Inflammatory macrophage treated with lipopolysaccharide for 4 hours (primary cell): Measurements from ENCODE around the gene RALGAPA2.

Source experiments
- DNase-seq: peaks from one replicate; pipeline ENCODE4 v3.0.0-alpha.2; 2020

Gene RALGAPA2

DNA sequence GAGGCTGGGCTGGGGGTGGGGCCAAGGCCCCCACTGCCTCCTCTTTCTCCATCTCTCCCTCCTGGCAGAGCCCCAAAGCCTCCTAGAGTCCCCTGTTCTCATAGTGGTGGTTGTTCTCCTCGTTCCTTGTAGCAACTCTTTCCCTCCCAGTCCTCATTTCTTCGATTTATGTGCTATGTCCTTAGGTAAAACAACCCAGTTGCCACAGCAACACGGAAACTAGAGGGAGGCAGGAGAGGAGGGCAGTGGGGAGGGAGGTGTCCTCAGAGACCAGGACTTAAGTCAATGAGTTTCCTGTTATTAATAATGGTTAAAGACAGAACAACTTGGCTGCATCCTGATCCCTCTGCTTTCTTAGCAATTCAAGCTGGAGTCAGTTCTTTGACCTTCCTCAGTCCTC, 183.6 kb downstream of the RALGAPA2 start:
- DNase-seq, result no peak

DNA sequence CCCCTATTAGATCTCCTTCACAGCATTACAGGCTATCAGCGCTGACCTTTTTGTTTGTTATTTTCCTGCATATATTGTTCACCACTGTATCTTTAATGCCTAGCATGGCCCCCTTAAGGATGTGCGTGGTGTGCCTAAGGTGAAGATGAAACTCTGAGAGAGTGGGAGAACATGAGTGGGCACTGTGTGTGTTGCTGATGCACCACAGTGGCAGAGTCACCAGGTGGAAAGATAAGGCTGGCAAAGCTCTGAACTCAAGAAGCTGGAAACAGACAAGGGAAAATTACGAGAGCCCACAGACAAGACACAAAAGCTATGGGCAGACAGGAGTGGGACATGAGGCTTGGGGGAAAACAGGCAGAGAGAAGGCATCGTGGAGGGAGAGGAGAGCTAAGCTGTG, 184.8 kb downstream of the RALGAPA2 start:
- no peak for DNase-seq

DNA sequence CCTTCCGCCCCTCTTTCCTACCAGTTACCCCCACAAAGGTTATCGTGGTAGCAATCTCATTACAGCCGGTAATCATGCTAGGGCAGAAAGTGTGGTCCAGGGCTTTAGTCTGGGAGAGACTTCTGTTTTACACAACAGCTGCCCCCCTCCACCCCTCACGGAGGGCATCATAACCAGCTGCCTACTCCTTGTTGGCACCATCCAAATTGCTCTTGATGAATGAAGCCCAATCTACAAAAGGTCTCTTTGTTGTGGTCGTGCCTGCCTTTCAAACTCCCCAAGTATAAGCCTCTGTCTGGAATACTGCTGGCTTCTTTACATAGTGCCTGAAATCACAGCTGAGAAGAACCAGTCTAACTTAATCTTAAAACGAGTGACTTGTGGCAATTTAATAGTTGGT, 186.7 kb downstream of the RALGAPA2 start:
- no peak for DNase-seq

DNA sequence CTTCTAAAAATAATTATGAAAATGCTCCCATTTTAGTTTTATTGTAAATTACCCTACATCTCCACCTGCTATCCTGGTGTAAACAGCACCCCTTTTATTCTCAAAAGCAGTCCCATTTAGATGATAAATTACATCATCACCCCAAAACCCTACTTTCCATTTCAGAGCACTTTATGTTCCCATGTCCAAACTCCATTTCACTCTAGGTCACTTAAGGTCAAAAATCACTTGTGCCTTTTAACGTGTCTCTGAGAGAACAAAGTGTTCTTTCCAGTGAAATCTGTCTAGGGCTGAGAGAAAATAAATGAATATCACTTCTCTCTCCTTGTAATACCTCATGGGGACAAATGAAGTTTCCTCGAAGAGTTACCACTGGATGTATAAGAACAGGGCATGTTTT, 187.2 kb downstream of the RALGAPA2 start:
- DNase-seq, result no peak

DNA sequence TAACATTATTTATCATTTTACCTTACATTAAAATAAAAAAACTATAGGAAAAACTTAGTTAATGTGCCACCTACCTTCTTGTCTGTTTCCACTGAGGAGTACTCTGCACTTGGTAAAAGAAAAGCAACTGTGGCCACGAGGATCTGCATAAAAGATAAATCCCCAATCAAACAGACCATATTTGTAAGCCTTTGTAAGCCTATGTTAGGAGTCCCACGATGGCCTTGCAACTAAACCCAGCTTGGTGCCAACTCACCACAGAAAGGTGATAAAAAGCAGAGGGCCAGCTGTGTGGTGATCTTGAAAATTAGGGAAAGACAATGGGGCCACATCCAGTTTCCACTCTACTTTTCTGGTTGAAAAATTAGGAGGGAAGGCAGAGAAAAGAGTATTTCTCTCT, 187.7 kb downstream of the RALGAPA2 start:
- no peak for DNase-seq

DNA sequence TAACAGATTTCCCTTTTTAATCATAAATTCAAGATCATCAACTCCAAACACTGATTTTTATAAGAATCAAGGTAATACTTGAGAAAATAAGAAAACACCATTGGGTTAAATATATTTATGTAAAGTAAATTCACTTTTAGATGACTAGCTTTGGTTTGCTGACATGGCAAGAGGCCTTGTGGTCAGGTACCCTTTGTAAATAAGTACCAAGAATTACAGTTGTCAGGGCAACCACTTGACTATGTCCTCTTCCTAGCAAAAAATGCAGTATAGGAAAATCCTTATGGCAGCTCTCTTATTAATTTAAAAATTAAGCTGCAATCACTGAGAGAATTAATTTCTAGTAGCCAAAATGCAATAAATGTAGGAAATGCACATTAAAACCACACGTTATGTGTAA, 190.7 kb downstream of the RALGAPA2 start:
- DNase-seq, result no peak

DNA sequence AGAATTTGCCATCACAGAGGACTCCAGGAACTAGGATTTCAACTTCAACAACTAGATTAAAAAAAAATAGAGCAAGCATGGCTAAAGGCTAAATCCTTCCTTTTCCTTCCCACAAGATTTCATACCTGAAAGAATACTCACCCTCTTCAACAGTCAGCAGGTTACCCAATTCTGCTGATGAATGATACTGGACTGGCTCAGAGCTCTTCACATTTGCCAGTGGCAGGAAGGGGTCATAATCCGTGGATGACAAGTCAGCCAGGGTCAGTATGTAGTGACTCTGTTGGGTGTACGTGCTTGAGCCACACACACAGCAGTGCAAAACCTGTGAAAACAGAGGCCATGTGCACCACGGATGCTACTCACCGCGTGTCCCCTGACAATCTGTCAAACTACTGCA, 191.7 kb downstream of the RALGAPA2 start:
- DNase-seq, result no peak

DNA sequence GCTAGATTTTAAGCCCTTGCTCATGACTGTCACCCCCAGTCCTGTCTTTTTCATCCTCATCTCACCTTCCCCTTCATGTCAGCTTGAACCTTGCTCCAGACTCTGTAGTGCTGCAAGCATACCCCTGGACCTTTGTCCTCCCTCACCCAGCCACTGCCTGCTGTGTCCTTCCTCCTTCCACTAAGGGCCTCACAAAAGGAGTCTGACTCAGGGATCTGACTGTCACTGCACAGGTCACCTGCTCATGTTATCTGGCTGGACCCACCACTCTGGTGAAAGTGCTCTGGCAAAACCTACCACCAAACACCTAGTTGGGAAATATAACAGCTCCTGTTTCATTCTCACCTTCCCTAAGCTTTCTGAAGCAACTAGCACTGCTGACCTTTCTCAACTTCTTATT, 193.2 kb downstream of the RALGAPA2 start:
- no peak for DNase-seq

DNA sequence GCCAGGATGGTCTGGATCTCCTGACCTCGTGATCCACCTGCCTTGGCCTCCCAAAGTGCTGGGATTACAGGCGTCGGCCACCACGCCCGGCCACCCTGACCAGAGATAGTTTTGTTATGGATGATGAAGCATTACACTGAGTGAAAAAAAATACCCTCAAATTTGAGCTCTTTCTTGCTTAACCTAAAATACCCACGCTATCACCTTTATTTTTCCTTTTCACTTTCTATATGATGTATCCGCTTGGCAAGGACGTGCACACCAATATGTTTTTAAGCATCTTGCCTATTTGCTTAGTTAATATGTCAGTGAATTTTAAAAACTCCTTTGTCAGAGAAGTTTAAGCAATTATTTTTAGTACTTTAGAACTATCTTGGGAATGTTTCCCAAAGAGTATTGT, 194.2 kb downstream of the RALGAPA2 start:
- no peak for DNase-seq

DNA sequence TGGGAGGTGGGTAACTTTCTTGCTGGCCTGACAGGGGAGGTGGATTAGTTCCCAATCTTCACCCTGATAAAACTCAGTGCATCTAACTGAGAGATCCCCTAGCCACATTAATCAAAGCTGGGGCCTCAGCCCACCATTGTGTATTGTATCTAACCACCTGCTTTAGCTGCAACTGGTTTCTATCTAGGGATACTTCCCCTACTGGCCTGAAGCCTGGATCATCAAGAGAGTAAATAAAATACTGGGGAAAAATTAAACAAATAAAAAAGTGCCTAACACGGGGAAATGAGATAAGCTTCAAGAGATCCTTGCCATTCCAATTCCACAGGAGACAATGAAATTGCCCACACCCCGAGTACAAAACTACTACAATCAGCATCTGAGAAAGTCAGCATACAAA, 195.1 kb downstream of the RALGAPA2 start:
- DNase-seq, result no peak

DNA sequence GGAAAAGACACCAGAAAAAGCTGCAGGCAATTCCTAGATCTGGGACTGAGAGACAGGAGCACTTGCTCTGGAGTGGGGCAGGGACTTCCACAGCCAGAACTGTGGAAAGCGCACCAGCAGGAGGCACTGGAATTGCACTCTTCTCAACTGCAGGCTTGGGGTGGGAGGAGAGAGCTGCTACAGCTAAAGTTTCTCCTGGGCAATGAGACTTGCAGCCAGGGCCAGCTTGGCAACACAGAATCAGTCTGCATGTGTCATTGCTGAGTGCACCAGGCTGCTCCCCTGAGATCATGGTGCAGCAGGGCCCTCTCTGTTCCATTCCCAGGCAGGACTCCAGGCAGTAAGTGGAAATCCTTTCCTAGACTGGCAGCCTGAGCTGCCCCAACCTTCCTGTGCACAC, 198.7 kb downstream of the RALGAPA2 start:
- no peak for DNase-seq

DNA sequence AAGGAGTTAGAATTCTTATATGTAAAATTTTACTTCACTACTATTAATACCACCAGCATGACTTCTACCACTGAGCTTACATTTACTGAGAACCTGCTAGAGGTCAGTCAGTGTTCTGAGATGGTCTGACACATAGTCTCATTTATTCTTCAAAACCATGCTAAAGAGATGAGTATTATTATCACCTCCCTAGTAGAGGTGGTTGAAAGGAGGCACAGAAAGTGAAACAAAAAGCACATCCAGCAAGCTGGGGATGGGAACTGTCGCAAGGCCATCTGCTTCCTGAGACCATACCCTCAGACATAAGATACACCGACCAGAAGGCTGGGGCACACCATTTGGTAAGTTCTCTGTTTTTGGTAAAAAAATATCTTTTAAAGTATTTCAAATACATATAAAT, 206.9 kb downstream of the RALGAPA2 start:
- DNase-seq, result peak; percentile 13

DNA sequence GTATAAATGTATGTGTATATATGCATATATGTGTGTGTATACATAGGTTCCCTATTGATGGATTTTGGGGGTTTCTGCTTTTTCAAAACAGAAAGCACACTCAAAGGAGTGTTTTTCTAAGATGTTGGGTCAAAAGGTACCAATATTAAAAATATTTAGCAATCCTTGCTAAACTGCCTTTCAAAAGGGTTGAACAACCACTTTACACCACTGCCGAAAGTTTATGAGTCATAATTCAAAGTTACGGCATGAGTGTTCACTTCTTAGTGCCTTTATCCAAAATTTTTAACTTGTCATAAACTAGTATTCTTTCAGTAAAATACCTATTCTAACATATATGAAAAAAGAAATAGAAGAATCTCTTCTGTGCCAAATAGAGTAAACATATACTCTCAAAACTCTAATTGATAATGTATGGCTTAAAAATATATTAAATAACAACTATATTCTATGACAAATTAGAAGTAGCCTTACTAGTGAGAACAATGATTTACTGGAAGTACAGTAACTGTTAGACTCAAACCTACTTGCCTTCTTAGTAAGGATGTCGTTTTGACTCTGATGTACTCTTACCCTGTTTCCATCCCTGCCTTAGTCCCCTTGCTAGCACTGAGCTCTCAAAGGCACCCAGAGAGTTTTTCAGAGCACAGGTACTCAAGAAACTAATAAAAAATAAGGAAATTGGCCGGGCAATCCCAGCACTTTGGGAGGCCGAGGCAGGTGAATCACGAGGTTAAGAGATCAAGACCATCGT, 208.5 kb downstream of the RALGAPA2 start:
- no peak for DNase-seq

DNA sequence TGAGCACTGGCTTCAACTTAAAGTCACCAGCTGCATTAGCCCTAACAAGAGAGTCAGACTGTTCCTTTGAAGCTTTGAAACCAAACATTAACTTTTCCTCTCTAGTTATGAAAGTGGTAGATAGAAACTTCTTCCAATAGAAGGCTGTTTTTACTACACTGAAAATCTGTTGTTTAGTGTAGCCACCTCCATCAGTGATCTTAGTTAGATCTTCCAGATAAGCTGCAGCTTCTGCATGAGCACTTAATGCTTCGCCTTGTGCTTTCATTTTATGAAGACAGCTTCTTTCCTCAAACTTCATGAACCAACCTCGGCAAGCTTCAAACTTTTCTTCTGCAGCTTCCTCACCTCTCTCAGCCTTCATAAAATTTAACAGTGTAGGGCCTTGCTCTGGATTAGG, 211.3 kb downstream of the RALGAPA2 start:
- DNase-seq, result no peak

DNA sequence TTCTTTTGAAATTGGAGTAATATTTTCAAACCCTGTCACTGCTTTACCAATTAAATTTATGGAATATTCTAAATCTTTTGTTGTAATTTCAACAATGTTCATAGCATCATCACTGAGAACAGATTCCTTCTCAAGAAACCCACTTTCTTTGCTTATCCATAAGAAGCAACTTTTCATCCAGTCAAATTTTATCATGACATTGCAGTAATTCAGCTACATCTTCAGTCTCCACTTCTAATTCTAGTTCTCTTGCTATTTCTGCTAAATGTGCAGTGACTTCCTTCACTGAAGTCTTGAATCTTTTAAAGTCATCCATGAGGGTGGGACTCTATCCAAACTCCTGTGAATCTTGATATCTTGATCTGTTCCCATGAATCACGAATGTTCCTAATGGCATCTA, 212.1 kb downstream of the RALGAPA2 start:
- DNase-seq, result no peak

DNA sequence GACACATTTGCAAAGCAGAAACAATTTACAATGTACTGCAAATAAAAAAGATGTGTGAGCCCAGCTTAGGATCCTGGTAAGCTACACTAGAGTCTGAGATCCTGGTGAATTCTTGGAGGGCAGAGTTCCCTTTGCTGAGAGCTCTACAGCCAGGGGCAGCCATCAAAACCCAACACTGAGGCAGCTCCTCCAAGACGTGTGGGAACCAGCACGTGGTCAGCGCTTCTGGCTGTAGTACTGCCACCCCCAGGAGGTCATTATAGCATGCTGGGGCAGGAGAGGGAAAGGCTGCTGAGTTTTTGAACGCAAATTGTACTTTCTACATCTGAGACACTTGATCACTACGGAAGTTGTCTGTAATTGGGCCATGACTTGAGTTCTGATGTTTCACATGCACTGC, 213.0 kb downstream of the RALGAPA2 start:
- no peak for DNase-seq

DNA sequence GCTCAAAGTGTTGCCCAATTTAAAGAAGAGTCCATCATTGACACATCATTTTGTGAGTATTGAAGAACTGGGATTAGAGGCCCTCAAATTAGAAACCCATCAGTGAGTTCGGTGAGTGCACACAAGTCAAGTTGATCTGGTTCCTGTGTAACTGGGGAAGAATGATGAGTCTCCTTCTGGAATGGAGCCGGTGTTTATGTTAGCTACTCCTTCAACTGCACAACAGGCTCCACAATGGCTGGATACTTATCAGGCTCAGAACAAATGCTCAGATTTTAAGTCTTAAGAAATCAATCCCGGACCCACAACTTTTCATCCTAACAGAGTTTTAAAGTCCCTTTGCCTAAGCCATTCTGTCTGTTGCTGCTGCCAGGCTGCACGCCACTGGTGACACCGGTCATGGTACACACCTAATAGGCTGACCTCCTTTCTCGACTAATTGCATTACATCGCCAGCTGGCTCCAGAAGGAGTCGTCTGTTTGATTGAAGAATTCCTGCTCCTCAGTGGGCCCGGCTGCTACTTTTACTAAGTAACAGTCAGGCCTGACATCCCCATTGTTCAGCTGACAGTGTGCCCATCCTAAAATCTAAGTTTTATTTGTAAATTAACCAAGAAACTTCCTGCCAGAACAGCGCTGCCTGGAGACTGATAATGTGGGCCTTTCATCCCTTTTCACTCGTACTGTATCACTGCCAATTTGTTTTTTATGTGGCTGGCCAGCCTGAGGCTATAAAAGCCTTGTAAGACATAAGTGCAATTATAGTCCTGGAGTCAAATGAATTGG, 214.2 kb downstream of the RALGAPA2 start:
- DNase-seq, result no peak

DNA sequence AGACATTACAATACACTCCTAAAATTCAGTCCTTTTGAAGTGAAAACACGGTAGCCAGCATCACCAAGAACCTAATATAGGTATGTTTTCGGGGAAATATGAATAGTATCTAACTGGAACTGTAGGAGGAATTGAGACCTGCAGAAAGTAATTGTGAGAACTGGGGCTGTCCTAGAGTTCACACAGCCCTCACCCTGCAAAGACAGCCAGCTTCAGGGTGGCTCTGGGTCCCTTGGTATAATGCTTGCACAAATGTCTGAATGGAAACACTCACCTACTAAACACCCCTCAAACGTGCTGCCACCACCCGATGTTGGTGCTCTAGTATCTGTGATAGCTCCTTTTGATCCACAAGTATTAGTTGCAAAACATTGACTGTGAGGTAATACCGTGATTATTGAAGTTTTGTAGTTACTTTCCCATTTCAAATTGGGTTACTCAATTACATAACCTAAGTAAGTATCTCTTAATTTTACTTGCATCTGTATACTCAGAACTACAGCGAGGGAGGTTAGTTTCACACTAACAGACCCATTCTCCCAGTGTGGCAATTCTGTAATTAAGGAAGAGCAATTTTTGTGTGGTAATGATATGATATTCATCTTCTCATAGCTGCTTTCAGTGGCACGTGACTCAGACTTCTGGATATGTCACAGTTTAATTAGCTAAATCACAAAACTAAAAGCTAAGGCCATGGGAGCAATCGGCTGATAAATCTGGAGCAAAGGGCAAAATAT, 215.0 kb downstream of the RALGAPA2 start:
- peak; percentile 1 for DNase-seq

DNA sequence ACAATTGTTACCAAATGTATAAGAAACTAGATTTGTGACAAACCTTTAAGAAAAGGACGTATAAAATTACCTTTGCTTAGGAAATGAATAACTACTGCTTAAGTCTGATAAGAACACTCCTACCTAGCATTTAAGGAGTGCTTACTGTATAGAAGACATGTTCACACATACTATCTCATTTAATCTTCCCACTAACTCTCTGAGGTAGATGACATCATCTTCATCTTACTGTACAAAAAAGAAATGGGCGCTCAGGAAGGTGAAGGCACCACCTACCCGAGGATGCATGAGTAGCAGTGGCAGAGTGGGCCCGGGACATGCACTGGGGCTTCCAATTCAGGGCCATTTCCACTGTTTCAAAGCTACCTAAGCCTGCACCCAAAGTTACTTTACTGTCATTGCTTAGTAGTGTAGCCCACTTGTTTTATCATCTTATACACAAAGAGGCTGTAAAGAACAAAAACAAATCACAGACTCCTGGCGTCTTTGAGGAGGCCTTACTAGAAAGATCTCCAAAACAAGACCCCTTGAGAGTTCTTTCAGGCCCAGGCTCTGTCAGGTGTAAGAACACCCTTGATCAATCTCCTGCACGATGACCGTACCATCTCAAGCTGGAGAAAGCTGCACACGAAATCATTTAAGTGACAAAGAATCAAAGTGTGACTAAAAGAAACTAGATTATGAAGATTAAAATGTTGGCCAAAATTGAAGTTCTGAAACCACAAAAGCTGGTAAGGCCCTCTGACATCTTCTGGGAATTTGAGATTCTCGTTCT, 216.5 kb downstream of the RALGAPA2 start:
- DNase-seq, result no peak

DNA sequence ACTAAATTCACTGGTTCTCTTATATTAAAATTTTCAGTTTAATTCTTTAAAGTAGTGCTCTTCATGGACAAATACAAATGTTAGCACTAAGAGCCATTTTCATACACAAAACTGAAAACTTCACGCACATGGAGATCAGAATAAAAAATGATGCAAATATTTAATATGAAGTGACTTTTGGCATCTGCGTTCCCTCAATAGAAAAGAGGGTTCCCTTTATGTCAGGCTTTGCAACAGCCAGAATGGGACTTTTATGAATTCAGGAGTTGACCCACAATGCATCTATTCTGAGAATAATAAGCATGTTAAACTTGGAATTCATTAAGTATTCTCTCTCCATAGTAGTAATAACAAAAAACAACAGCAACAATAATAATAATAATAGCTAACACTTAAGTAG, 218.7 kb downstream of the RALGAPA2 start:
- DNase-seq, result no peak

DNA sequence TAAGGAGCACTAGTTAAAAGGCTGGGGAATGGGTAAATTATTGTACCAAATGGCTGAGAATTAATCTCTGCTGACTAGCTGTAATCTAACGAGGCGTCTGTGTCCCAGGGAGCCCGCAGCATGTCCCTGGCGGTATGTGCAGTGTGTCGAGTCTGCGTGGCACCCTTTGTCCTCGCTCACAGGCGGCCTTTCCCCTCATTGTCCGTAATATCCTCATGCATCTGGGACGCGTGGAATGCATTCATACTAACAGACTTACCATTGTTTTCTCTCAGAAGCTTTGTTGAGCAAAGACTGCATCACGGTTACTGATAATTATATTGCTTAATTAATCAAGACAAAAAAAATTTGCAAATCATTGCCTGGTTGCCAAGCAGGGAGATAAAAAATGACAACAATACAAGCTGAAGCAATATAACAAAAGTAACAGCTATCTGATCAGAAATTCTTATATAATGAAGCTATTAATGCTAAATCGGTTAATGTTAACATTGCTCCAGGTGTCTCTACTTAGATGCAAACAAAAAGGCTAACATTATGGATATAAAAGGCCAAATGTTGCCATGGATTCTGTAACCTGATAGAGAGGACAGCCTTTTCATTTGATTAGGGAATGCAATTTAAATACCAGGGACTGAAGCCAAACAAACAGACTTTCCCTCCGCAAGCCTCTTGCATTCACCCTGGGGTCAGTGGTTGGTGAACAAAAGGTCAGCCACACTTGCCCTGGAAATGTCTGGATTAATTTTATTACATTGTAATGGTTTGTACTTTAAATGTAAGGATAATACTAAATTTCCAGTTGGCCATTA, 219.7 kb downstream of the RALGAPA2 start:
- DNase-seq, result no peak

DNA sequence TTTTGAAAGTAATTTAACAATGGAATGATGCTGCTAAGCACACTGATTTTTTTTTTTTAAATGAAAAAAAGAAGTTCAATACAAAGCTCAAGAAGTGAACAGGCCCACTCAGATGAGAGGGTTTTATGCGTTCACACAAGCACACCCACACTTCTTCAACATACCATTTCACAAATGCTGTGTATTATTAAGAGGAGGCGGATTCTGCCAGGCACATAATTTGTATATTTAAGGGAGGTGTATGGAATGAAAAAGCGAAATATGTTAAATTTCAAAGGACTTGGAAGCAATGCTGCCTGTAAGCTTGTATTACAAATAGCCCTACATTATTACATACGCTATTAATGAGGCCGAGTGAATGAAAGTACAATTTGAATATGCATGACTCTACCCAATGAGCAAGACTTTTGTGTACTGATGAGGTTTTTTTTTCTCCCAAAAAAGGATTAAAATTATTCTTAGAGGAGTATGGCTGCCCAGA, 220.6 kb downstream of the RALGAPA2 start:
- DNase-seq, result no peak
